Nucleus accumbens (tissue), 56 donors: Measurements from ENCODE around the gene MSL3B.

Experiments used
- DNase-seq, 56 donors: peaks; one replicate each; lab custom pipeline; 2025; lab: John Stamatoyannopoulos, UW

Gene MSL3B

GRCh38 chr2:233853883-233854240 is 14.3 kb downstream of the MSL3B start:
- no peak for DNase-seq

GRCh38 chr2:233853353-233853752 is 14.8 kb downstream of the MSL3B start:
- DNase-seq: no peak

DNA sequence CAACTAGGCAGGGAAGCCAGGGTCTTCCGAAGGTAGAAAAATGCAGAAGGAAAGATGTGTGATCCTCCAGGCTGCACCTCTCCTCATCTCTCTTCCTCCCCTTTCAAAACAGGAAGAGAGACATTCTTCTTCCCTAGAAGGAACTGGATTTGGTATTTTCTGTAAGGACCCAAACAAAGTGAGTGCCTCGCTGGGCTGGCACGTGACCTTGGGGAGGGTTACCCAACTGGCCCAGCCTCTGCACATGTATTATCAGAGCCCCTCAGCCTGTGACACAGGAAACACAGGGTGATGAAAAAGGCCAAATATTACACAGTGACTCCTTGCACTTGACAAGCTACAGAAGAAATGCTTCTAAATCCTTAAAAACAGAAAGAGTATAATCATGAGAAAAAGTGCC is 16.1 kb downstream of the MSL3B start:
- no peak for DNase-seq

DNA sequence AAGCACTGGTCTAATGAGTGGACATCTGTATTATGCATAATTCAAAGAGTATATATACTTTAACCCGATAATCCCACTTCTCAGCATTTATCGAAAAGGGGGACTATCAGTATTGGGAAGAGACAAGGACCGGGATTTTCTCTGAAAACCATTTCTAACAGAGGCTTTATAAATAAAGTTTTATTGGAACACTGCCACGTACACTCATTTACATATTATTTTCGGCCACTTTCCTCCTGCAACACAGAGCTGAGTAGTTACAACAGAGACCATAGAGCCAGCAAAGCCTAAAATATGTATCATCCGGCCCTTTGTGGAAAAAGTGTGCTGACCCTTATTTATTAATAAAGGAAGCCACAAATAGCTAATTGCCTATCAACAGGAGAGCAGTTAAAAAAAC is 17.0 kb downstream of the MSL3B start:
- DNase-seq: no peak

DNA sequence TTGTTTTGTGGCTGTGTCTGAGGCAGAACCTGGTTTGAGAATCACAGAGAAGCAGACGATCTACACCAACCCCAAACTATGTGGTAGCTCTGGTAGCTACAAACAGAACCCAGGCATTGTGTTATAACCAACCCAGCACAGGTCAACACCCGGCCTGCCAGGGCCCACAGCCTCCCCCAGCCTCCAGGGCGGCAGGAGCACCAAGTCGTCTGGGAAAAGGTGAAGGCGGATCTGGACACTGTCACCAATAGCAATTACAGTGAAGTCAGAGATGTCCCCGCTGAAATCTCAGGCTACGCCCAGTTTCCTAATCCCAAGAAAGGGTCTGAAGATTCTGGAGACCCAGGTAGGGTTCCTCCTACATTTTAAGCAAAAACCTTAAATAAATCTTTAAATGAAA is 17.4 kb downstream of the MSL3B start:
- no peak for DNase-seq

- no peak for DNase-seq
Measured at GRCh38 chr2:233849607-233850271, 18.4 kb downstream of the MSL3B start.

DNA sequence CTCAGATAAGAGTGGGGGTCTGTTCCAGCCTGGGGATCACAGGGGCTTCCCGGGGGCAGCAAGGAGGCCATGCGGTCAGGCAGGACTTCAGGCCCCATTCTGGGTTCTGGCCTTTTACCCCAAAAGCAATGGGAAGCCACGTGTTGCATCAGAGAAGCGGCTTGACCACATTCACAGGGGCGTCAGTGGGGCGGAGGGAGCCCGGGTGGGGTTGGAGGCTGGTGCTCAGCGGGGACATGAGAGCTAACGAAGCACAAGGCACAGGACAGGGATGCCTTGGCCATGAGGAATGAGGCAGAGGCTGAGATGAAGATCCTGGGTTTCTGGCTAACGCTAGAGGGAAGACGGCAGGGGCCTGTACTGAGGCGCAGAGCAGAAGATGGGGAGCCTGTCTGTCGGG is 19.9 kb downstream of the MSL3B start:
- DNase-seq: no peak

GRCh38 chr2:233847248-233847898 is 20.8 kb downstream of the MSL3B start:
- DNase-seq: no peak

DNA sequence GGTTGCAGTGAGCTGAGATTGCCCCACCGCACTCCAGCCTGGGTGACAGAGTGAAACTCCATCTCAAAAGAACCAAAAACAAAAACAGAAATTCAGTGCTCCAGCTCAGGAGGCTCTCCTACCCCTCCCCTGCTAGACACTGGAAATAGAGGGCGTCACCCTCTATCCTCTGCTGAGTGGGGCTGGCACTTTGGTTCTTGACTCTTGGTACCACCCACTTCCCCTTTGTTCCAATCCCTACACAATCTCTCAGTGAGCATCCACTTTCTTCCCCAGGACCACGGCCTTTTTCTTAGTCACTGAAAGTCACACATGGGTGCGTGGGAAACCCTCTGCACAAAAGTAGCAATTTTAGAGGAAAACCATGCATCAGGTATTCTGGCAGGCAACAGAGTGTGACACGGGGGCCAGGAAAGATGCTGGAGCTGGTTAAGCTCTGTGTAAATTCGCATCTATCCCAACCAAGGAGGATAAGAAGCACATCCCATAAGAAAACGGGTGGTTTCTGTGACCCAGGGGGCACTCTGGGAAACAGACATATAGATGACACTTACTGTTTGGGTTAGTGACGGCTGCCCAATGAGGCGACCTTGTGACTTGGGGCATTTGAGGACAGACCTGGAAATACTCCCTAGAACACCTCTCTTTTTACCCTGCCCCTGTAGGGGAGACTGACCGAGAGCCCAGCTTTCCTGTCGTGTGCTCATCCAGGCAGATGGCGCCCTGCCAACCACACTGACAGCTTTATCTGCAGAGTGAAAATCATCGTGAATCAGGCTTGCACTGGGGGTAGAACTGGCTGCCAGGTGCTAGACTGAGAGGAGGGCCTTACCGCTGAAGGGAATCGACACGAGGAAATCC is 21.6 kb downstream of the MSL3B start:
- DNase-seq: no peak

DNA sequence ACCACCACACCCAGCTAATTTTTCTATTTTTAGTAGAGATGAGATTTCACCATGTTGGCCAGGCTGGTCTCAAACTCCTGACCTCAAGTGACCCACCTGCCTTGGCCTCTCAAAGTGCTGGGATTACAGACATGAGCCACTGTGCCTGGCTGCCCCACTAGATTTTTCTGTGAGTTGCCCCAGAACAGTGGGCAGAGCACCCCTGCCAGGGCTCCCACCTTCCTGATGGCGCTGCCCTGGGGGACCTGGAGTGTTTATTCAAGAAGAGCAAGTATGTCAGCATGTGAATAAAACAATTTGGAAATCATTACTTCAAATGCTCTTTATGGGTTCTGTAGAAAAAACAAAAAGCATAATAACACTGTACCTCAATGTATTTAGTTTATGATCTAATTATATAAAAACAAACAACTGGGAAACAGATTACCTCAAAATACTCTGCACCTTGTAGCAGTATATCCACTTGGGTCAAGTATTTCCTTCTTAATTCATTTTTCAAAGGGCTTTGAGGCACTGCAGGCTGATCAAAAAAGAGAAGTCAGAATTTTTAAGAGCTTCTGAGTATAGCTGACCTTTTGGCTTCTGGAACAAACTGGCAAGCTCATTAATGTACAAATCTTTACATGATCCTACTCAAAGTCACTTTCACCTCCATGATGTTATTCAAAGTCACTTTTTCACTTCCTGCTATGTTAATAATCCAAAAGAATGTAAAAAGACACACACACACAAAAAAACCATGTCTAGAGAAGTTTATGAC is 22.7 kb downstream of the MSL3B start:
- DNase-seq: no peak

GRCh38 chr2:233844836-233845235 is 23.4 kb downstream of the MSL3B start:
- DNase-seq: no peak

- DNase-seq: no peak
Measured at GRCh38 chr2:233844064-233844807, 23.9 kb downstream of the MSL3B start.

GRCh38 chr2:233841183-233841582 is 27.0 kb downstream of the MSL3B start:
- no peak for DNase-seq

DNA sequence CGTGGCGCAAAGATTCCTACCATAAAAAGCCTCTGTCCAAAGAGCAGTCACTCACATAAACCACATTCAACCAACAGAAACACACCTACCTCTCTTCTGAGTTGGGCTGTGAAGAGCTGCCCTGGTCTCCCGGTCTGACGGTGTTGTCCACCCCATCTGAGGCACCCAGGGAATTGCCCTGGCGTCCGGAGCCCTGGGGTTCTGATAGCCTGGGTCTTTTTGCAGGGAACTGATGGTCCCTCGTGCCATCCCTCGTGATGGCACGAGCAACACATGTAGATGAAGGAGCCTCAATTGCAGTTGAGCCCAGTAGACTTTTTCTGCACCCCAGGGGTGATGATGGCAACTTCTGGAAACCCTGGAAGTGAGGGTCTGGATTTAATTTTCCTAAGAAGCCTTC is 27.7 kb downstream of the MSL3B start:
- no peak for DNase-seq

DNA sequence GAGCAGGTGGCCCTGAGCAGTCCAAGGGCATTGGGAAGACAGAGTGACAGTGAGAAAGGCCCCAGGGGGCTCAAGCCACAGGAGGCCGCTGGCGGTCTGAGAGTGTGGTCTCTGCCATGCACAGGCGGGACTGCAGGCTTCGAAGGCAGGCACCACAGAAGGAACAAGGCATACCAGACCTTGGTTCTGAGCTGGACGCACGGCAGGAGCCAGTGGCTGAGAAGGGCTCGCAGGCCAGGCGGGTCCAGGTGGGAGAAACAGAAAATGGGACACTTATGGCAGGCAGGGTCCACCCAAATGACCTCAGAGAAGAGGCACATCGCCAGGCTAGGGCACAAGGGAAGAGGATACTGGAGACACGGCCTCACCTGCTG is 28.8 kb downstream of the MSL3B start:
- no peak for DNase-seq

DNA sequence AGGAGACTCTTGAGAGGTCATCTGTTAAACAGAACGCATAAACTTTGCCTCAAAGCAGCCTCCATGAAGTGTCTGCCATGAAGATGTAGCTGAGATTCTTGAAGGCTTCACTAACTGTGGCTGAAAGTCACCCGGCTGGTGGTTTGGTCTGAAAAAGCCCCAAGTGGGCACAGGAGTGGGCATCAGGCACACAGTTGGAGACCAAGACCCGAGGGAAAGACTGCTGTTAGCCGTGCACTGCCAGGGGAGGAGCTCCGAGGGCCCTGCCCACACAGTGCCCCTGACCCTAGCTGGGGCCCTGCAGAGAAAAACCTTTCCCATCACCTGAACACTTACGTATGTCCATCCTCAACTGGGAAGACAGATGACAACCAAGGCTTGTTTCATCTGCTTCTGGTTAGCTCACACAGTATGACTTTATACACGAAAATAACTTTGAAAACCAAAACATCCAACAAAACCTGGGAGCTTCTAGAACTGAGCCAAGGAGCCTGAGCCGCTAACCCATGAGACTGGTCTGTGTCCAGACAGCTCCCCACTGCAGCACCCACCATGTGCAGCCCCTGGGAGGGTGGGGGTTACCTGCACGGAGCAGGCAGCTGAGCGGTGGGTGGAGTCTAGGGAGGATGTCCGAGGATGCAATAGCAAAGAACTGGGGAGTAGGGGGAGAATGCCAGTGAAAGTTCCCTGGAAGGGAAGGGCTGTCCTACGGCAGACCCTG is 29.3 kb downstream of the MSL3B start:
- no peak for DNase-seq

DNA sequence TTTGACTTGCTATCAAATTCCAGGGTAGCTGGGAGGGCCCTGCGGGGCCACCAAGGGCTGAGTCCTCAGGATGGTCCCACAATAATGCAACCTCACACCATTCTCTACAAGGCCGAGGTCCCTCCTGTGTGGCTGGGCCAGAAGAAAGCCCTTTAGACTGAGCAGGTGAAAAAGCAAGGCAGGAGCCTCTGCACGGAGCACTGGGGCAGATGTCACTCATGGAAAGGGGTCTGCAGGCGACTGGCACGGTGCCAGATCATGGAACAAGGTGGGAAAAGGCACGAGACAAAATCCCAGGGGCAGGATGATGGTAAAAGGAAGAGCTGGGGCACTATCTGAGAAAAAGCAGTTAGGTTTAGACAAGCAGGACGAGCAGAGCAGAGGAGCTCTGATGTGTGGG is 29.9 kb downstream of the MSL3B start:
- no peak for DNase-seq

- no peak for DNase-seq
Measured at GRCh38 chr2:233837694-233838229, 30.4 kb downstream of the MSL3B start.

DNA sequence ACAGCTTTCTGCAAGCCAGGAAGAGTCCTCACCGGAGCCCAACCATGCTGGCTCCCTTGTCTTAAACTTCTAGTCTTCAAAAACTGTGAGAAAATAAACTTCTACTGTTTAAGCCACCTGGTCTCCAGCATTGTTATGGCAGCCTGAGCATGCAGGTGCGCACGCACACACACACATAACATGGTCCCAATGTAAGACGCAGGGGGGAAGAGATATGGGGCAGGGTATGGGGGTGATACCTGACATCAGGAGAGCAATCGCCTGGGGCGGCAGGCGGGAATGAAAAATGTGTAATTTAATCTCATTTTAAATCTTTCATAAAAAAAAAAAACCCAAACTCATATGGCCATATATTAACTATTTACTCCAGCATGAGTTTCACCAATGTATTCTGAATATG is 31.8 kb downstream of the MSL3B start:
- no peak for DNase-seq
